Keratinocyte (primary cell): ENCODE results near the gene HEXIM1.

Source experiments
- CTCF ChIP-seq, 3 experiments: IDR thresholded peaks in 1 of 3; conservative IDR thresholded peaks in 1 of 3; optimal IDR thresholded peaks in 1 of 3; 2 replicates in 2 of 3; 3 replicates in 1 of 3; pipeline versions ENCODE3 to v1.5.1; 2011; ENCODE audit warnings: low read length in 3 of 3, mild to moderate bottlenecking in 3 of 3, moderate library complexity in 2 of 3, control low read depth in 1 of 3, inconsistent platforms in 1 of 3; ENCODE audit not compliant: insufficient read depth in 2 of 3; ENCODE audit errors: extremely low read depth in 1 of 3
- EZH2 ChIP-seq: IDR thresholded peaks from one replicate; pipeline ENCODE4 v1.6.1; 2012; ENCODE audit warnings: inconsistent platforms, mild to moderate bottlenecking, low read length, moderate library complexity

DNA sequence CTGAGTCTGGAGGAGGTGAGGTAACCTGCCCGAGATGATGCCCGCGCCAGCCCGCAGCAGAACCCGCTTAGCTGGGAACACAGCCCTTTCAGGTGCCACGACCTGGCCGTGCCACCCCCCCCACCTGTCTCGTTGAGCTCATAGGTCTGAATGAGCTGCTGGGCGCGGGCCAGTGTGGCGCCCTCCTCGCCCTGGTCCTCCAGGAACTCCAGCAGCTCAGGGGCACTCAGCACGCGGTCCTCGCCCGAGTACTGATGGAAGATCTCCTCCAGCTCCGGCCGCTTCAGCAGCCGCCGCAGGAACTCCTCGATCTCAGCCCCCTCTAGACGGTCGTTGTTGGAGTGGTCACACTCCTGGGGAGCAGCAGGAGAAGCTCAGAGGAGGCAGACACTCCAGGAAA, 29.6 kb upstream of the HEXIM1 start:
- TF ChIP-seq CTCF (optimal IDR thresholded peaks at IDR 0.05 in 1 of 3, IDR thresholded peaks at IDR 0.05 in 1 of 3, conservative IDR thresholded peaks at IDR 0.05 in 1 of 3; ENCODE audit: extremely low read depth in 1 of 3, insufficient read depth in 2 of 3, low read length in 3 of 3) (no peak), EZH2 (no peak)
